NCI-H82 treated with DMSO at 0.1 percent for 48 hours (cell line): ENCODE results near the gene CFTR.
"Not testable (repeated sequence)": the region's sequence is repeated elsewhere in the genome, so short reads cannot be mapped to it uniquely, and the experiment has no call there.

Experiments used
- DNase-seq: peaks from one replicate; lab custom pipeline; 2025; ENCODE audit not compliant: unreplicated experiment; lab: John Stamatoyannopoulos, UW

The CFTR gene

DNA sequence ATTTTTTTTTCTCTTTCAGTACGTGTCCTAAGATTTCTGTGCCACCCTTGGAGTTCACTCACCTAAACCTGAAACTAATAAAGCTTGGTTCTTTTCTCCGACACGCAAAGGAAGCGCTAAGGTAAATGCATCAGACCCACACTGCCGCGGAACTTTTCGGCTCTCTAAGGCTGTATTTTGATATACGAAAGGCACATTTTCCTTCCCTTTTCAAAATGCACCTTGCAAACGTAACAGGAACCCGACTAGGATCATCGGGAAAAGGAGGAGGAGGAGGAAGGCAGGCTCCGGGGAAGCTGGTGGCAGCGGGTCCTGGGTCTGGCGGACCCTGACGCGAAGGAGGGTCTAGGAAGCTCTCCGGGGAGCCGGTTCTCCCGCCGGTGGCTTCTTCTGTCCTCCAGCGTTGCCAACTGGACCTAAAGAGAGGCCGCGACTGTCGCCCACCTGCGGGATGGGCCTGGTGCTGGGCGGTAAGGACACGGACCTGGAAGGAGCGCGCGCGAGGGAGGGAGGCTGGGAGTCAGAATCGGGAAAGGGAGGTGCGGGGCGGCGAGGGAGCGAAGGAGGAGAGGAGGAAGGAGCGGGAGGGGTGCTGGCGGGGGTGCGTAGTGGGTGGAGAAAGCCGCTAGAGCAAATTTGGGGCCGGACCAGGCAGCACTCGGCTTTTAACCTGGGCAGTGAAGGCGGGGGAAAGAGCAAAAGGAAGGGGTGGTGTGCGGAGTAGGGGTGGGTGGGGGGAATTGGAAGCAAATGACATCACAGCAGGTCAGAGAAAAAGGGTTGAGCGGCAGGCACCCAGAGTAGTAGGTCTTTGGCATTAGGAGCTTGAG, at the start of gene CFTR:
Gene CFTR (plus strand): TSS at position 801 of the 830 bp plus-strand sequence. CDS start 70 bp downstream, outside the sequence.
- no peak for DNase-seq

- DNase-seq: no peak
These were observed 44.3 kb upstream of the CFTR start for GRCh38 chr7:117435475-117436043.

DNA sequence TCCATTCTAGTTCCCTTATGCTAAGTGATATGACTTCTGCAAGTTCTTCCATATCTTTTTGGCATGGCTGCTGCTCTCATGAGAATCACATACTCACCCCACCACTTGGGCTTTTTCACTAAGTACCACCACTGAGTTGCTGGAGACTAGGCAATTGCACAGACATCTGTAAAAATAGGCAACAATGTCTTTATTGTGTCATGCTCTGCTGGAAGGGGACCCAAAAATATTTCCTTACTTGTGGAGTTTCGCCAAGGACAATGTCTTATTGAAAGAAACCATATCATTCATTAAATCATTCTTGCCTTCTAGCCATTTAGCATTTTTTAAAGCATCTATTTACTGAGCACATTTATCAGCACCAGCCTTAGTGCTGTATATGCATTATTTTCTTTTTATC, 35.2 kb upstream of the CFTR start:
- DNase-seq: no peak

GRCh38 chr7:117445206-117445605, 34.6 kb upstream of the CFTR start:
- no peak for DNase-seq

DNA sequence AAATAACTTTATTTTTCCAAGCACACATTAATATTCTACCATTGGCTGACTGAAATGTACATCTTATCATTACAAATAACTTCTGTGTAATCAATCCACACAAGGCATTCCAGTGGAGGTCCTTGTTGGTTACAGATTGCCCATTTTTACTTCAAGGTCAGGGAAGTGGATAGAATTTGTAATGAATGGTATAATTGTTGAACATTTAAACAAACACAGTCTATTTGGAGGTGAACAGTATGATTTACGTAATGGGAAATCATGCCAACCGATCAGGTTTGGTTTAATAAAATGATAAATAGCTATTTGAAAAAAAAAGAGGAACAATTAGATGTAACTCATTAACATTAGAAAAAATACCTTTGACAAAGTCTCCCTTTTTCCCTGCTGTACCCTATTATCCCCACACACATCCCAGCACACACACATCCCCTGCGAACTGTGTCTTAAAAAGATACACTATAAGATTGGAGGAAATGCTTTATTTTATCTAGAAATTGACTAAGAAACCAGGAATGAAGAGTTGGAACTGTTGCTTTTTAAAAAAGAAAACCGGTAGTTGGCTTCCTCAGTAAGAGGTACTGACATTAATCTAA, 33.5 kb upstream of the CFTR start:
- DNase-seq: no peak

- no peak for DNase-seq
These were observed 31.2 kb upstream of the CFTR start for GRCh38 chr7:117448655-117449054.

GRCh38 chr7:117458977-117459583, 20.7 kb upstream of the CFTR start:
- no peak for DNase-seq

- no peak for DNase-seq
These were observed 20.1 kb upstream of the CFTR start for GRCh38 chr7:117459735-117460134.

DNA sequence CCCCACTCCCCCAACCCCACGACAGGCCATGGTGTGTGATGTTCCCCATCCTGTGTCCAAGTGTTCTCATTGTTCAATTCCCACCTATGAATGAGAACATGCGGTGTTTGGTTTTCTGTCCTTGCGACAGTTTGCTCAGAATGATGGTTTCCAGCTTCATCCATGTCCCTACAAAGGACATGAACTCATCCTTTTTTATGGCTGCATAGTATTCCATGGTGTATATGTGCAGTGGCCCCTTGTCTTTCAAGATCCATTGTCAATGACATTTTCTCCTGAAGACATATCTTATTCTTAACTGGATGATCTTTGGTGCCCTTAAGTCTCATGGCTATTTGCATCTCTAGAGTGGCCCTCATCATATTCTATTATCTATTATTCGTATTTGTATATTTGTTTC, 19.0 kb upstream of the CFTR start:
- DNase-seq: not testable (repeated sequence)

DNA sequence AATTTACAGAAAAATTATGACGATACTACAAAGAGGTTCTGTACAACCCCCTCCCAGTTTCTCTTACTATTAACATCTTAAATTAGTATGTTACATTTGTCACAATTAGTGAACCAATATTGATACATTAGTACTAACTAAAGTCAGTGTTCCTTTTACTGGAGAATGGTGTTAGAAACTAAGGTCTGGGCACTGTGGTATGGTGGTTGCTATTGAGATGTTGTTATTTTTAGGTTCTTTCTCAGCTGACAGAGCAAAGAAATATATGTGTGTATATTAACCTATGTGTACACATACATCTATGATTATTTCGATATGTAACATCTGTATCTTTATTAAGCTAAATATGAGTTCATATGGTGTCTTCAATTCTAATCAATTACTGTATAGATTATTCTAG, 11.7 kb upstream of the CFTR start:
- DNase-seq: no peak

DNA sequence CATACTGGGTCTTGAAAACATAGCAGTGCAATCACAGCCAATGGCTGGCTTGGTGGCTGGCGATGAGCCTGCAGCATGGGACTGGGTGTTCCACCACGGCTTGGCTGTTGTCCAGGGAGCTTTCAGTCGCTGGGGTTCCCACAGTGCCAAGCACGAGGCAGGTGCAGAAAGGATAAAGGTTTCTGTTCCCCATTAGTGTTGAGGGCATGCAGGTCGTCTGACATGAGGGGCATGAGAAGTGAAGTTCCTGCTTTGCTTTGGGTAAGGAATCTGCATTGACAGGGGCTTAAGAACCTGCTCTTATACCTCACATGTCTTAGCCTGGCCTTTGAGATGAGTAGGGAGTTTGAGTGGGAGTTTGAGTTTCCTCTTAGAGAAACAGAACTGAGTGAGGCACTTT, 9.0 kb upstream of the CFTR start:
- DNase-seq: no peak

DNA sequence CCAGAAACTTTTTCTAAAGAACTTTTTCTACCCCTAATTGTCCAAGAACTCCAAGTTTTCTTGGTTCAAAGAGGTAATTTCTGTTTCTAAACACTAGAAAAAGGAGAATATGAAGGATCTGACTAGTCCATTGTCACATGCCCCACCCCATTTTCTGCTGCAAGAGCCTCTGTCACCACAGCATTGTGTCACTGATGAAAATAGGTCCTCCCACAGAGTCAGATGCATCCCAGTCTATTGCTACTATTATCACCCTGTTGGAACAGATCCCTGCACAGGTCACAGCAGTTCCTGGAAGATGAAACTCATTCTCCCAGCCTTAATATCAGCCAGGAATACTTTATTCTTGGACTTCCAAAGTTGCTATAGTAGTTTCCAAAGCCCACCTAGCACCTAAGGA, 7.5 kb upstream of the CFTR start:
- DNase-seq: no peak

DNA sequence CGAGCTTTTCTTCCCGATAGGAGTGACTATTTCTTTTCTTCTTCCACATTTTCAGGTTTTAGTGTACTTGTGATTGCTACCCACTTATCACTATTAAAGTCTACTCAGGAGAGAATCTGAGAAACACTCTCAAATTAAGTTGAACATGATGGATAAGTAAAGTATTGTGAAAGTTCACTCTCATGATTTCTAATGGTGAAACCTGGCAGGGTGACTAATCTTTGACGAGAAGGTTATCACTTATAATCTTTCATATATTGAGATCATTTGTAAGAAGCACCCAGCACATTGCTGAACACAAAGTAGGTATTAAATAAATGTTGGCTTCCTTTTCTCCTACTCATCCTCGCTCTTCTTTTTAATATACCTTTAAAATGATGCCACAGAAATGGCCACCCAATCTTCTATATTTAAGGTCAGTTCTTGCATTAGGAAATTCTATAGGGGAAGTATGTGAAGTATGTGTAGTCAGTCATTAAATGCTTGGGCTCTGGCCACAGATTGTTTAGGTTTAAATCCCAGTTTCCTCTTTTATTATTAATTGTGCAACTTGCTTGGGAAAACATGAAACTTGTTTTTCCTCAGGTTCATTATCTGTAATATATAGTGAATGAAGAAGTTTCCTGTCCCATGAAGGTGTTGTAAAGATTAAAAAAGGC, 3.1 kb upstream of the CFTR start:
- no peak for DNase-seq

DNA sequence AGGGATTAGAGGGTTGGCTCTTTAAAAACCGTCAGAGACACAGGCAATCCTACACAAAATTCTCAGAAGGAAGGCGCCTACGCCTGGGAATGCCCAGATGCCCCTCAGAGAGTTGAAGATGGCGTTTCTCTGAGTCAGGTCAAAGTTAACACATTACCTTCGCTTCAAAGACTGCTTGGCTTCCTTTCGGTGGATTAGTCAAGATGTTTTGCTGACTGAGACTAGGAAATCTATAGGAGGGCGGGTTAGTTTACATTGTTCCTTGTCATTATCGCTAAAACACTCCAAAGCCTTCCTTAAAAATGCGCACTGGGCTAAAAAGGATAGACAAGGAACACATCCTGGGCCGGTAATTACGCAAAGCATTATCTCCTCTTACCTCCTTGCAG, 995 bp upstream of the CFTR start:
- no peak for DNase-seq

- no peak for DNase-seq
These were observed 184 bp downstream of the CFTR start for GRCh38 chr7:117480055-117480362.

GRCh38 chr7:117480978-117481377, 1.2 kb downstream of the CFTR start:
- DNase-seq: no peak

GRCh38 chr7:117485118-117485620, 5.3 kb downstream of the CFTR start:
- no peak for DNase-seq

- DNase-seq: no peak
These were observed 9.2 kb downstream of the CFTR start for GRCh38 chr7:117489016-117489415.

DNA sequence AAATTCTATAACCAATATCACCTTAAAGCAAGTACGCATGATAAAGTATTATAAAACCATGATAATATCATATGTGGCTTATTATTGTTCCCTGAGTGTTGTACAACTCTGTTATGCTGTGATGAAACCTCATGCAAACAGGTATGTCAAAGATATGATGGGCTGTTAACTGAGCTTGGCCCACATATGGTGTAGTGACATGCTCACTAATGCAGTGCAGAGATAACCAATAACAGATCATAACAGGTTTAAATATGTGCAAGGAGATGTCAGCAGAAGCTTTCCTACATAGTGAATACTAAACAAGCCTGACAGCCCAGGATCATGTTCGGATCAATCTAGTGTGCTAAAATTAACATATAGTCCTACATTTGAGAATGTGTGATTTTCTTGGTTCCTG, 9.6 kb downstream of the CFTR start:
- DNase-seq: no peak

DNA sequence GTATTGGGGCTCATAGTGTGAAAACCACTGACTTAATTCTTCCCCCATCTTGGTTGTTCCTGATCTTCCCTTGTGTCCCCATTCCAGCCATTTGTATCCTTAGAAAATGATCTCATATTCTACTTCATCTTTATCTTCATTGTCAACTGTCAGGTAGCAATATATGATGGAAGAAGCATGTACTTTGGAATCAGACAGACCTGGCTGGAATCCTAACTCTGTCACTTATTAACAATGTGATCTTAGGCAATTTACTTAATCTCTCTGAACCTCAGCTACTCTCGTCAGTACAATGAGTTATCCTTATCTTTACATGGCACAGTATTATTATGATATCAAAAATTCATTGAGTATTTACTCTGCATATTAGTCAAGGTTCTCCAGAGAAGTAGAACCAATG, 10.1 kb downstream of the CFTR start:
- DNase-seq: no peak

DNA sequence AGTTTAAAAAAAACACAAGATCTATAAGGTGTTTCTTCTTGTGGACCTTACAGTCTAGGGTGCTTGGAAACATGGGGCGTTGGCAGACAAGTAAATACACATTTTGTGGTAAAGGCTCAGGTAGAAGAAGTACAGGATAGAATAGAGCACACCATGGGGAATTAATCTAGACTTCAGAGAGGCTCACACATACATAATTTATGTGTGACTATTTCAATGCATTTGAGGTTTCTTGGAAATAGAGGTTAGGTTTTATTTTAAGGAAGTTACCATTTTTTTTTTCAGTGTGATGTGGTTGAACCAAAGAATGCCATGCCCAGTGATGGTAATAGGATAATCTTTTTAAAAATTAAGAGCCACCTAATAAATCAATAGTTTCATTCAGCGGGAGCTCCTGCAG, 12.8 kb downstream of the CFTR start:
- DNase-seq: no peak
